Activated T-helper 2 cell treated with anti-CD3 and anti-CD28 coated beads, Interferon-gamma antibody, Interleukin-2, Interleukin-4, amounts not matched to agents 10 μg/mL and 5 μg/mL and 100 μg/mL, durations not matched to agents 14 hours and 24 hours and 36 hours (primary cell): ENCODE measurements around the gene CEP95. TPM values are rescaled to one million over a fixed set of nuclear protein-coding genes. Genes with fewer than 3 reads are reported as not detected.

Experiments
- DNase-seq: peaks from one replicate; pipeline ENCODE4 v3.0.0; 2021; ENCODE audit warnings: low spot score
- H3K27ac Mint-ChIP-seq: one replicate; pipeline ENCODE4 v1.8.0; 2021; ENCODE audit warnings: mixed read lengths
- H3K27me3 Mint-ChIP-seq: one replicate; pipeline ENCODE4 v1.8.0; 2021; ENCODE audit warnings: low read depth, mixed read lengths
- H3K36me3 Mint-ChIP-seq: one replicate; pipeline ENCODE4 v1.8.0; 2021; ENCODE audit warnings: low read depth, mixed read lengths
- H3K4me1 Mint-ChIP-seq: one replicate; pipeline ENCODE4 v1.8.0; 2021; ENCODE audit warnings: low read depth, mixed read lengths
- H3K4me3 Mint-ChIP-seq: one replicate; pipeline ENCODE4 v1.8.0; 2021; ENCODE audit warnings: low read depth, mild to moderate bottlenecking, moderate library complexity, mixed read lengths
- H3K9me3 Mint-ChIP-seq: one replicate; pipeline ENCODE4 v1.8.0; 2021; ENCODE audit warnings: mixed read lengths
- intact Hi-C: fragments of 100-400 bp; cut with micrococcal nuclease; formaldehyde crosslinking; loops from one replicate; pipeline ENCODE4 v1.15.1; 2023
- total RNA-seq: library from RNA; stranded (reverse); gene quantifications from 2 replicates; pipeline ENCODE4 v1.2.3, GENCODE V29; 2022

The CEP95 gene
- total RNA-seq, 1 donor from 2014 or later: 45.2 TPM

DNA sequence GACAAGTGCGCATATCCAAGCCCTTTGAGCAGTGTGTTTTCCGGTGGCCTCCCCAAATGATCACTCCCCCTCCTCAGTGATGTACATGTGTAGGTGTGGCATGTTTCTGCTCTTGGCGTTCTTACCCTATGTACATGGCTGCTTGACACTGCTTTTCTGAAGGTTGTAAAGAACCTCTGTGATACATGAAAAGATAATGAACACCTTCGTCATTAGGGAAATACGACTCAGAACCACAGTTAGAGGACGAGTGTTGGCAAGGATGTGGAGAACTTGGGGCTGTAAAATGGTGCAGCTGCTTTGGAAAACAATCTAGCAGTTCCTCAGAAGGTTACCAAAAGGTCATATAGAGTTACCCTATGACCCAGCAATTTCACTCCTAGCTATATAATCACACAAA lies 28.6 kb downstream of the CEP95 start:
- DNase-seq: no peak
- peaks cover 74% of the 10 kb centered on the region for H3K36me3 Mint-ChIP-seq
- H3K4me3 Mint-ChIP-seq: no peak overlapping the region
- H3K9me3 Mint-ChIP-seq: no peaks in the 10 kb centered on the region
- no peaks in the 10 kb centered on the region for H3K27me3 Mint-ChIP-seq
- H3K27ac Mint-ChIP-seq: no peak overlapping the region
- H3K4me1 Mint-ChIP-seq: peaks cover 9% of the 10 kb centered on the region
- intact Hi-C loops: no loop called here

DNA sequence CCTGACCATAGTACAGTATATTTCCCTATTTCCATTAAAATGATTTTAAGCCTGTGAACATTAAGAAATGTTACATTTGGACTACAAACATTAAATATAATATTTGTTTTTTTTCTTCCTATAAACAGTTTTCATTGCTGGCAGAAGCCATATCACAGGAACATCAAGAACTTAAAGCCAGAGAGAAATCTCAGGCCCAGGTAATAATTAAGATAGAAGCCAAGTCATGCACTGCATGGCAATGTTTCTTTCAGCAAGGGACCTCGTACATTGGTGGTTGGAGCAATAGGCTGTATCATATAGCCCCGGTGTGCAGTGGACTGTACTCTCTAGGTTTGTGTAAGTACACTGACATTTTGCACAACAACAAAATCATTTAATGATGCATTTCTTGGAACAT lies 30.1 kb downstream of the CEP95 start:
- no peak for DNase-seq
- H3K36me3 Mint-ChIP-seq: peaks cover 64% of the 10 kb centered on the region
- H3K4me1 Mint-ChIP-seq: peaks cover 7% of the 10 kb centered on the region
- no peak overlapping the region for H3K4me3 Mint-ChIP-seq
- H3K9me3 Mint-ChIP-seq: no peaks in the 10 kb centered on the region
- H3K27me3 Mint-ChIP-seq: no peaks in the 10 kb centered on the region
- no peak overlapping the region for H3K27ac Mint-ChIP-seq
- intact Hi-C loops: no loop called here

DNA sequence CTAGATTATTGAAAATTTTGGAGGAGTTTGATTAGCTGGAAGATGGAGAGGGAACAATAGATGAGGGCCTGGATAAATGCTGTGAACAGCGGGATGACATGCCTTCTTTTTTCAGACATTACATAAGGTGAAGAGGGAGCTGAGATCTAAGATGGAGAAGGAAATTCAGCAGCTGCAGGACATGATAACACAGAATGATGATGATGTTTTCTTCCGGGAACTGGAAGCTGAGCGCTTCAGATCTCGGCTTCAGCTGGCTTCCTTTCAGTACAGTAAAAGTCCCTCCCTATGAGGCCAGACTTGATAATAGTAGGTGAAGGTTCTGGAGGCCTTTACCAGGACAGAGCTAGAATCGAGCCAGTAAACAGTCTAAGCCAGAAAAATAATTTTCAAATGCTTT lies 30.7 kb downstream of the CEP95 start:
- intact Hi-C loops: no loop called here
- Mint-ChIP-seq H3K4me3 (no peak overlapping the region), H3K9me3 (no peaks in the 10 kb centered on the region), H3K27me3 (no peaks in the 10 kb centered on the region), H3K4me1 (peaks cover 7% of the 10 kb centered on the region), H3K36me3 (peaks cover 61% of the 10 kb centered on the region), H3K27ac (no peak overlapping the region)
- no peak for DNase-seq

DNA sequence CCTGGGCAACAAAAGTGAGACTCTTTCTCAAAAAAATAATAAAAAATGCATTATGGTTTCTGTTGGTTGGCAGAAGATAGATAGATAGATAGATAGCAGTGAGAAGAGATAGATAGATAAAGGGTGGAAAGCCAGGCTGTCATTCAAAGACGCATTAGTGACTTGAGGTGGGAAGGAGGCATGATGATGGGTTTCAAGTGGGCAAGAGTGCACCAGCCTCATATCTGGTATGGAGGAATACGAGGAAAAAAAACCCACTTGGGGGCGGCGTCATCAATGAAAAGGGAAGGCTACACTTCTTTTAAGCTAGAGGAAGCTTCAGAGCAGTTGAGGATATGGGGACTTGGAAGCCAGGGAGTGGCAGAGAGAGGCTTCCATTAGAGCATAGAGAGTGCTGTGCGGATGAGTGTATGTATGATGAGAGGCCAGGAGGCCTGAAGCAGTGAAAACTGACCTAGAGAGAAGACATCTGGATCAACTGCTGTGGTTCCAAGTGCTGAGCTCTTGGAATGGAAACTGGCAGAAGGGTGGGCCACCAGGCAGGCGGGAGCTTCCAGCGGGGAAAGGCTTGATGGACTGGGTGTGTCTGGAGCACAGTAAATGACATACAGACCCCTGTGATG lies 31.8 kb downstream of the CEP95 start:
- H3K9me3 Mint-ChIP-seq: no peaks in the 10 kb centered on the region
- H3K4me1 Mint-ChIP-seq: peaks cover 5% of the 10 kb centered on the region
- H3K27me3 Mint-ChIP-seq: no peaks in the 10 kb centered on the region
- H3K36me3 Mint-ChIP-seq: peaks cover 56% of the 10 kb centered on the region
- intact Hi-C loops: no loop called here
- H3K27ac Mint-ChIP-seq: no peak overlapping the region
- H3K4me3 Mint-ChIP-seq: no peak overlapping the region
- DNase-seq: no peak

DNA sequence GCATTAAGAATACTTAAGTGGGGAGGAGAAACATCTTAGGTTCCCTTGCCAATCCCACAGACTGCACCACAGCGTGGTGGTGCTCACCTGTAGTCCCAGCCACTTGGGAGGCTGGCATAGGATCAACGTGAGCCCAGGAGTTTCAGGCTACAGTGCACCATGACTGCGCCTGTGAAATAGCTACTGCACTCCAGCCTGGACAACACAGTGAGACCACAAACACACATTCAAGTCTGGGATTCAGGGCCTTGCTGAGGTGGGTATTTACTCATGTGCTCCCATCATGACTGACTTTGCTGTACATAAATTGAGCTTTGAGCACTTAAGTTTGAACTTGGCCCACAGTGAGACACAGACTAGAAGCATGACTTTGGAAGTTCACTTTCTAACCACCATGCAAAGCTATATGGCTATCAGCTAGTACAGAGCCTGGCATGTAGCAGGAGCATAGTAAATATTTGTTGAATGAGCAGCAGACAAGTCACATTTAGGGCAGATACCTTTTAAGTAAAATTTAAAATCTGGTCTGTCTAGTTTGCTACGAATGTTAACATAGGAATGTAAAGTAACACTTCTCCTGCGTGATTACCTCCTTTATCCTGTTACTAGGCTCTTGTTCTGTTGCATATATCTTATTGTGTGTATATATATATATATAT lies 33.5 kb downstream of the CEP95 start:
- H3K4me3 Mint-ChIP-seq: no peak overlapping the region
- H3K27ac Mint-ChIP-seq: no peak overlapping the region
- no peaks in the 10 kb centered on the region for H3K9me3 Mint-ChIP-seq

DNA sequence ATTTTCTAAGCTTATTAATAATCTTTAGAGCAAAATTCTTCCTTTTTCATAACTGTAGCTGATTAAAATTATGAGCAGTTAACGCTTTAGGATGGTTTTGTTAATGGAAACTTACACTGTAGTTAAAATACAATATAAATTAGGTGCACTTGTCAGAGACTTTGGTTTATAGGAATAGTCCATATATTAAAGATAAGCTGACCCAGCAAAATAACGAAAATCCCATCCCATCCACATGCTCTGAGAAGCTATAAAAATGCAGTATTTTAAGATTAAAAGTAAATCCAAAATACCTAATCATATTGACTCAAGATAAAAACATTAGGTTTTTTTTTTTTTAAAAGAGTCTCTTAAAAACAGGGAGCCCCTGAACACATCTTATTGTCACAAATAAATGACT lies 38.0 kb downstream of the CEP95 start:
- no peaks in the 10 kb centered on the region for H3K9me3 Mint-ChIP-seq
- peaks cover 39% of the 10 kb centered on the region for H3K36me3 Mint-ChIP-seq
- no peak overlapping the region for H3K27ac Mint-ChIP-seq
- no peaks in the 10 kb centered on the region for H3K4me1 Mint-ChIP-seq
- DNase-seq: no peak
- intact Hi-C loops: no loop called here
- H3K4me3 Mint-ChIP-seq: no peak overlapping the region
- no peaks in the 10 kb centered on the region for H3K27me3 Mint-ChIP-seq

More for the DNA sequence above, 33.5 kb downstream of the CEP95 start:
- H3K27me3 Mint-ChIP-seq: no peaks in the 10 kb centered on the region
- peaks cover 2% of the 10 kb centered on the region for H3K4me1 Mint-ChIP-seq
- DNase-seq: no peak
- intact Hi-C loops: no loop called here
- peaks cover 52% of the 10 kb centered on the region for H3K36me3 Mint-ChIP-seq

DNA sequence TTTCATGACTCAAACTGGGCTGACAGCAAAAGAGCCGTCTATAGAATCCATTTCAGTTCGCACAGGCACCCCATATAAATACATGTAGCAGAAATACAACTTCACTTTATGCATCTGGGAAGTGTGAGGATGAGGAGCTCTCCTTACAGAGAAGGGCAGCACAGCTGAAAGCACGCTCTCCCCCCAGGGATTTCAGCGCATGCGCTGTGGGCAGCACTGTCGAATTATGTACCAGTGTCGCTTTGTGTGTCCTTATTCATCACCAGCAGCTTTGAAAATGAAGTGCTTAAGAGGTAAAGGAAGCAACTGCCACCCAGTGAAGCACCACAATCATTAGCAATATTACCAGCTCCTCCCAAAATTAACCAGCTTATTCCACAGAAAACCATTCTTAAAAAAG lies 39.9 kb downstream of the CEP95 start:
- Mint-ChIP-seq H3K27me3 (no peaks in the 10 kb centered on the region), H3K4me3 (no peak overlapping the region), H3K9me3 (no peaks in the 10 kb centered on the region), H3K36me3 (peaks cover 41% of the 10 kb centered on the region), H3K4me1 (no peaks in the 10 kb centered on the region), H3K27ac (no peak overlapping the region)
- intact Hi-C loops: no loop called here
- no peak for DNase-seq

DNA sequence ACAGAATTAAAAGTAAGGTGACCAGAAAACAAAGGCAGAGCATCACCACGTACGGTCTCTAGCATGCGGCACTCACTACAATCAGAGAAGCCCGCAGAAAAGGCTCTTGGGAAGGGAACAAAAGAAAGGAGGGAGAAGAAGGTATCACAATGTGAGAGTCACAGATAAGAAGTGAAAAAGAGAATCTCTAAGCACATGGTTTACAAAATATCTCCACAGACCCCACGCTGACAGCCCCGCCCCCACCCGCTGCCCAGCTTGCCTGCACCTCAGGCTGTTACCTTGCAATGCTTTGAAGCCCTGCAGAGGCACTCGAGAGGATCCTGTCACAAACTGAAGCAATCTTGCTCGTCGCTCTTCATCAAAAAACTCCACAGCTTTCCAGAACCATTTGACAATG lies 40.5 kb downstream of the CEP95 start:
- Mint-ChIP-seq H3K4me1 (no peaks in the 10 kb centered on the region), H3K27me3 (no peaks in the 10 kb centered on the region), H3K4me3 (no peak overlapping the region), H3K36me3 (peaks cover 41% of the 10 kb centered on the region), H3K27ac (no peak overlapping the region), H3K9me3 (no peaks in the 10 kb centered on the region)
- intact Hi-C loops: no loop called here
- DNase-seq: no peak

DNA sequence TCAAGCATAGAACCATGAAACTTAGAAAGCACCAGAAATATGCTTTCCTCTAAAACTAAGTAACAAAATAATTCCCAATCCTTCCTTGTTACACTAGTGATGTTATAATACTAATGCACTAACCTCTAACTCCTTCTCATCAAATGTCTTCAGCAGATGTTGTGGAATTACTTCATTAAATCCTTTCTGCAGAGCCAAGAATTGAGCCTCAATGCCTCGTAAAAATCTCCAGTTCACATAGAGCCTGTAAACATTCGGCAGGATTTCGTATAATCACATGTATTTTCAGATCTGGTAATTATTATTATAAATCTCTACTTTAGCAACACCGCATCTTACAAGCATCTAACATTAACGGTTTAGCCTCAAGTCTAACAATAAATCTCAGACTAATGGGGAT lies 44.7 kb downstream of the CEP95 start:
- Mint-ChIP-seq H3K36me3 (peaks cover 50% of the 10 kb centered on the region), H3K27ac (no peak overlapping the region), H3K4me3 (no peak overlapping the region), H3K27me3 (no peaks in the 10 kb centered on the region), H3K4me1 (no peaks in the 10 kb centered on the region), H3K9me3 (no peaks in the 10 kb centered on the region)
- intact Hi-C loops: no loop called here
- no peak for DNase-seq

DNA sequence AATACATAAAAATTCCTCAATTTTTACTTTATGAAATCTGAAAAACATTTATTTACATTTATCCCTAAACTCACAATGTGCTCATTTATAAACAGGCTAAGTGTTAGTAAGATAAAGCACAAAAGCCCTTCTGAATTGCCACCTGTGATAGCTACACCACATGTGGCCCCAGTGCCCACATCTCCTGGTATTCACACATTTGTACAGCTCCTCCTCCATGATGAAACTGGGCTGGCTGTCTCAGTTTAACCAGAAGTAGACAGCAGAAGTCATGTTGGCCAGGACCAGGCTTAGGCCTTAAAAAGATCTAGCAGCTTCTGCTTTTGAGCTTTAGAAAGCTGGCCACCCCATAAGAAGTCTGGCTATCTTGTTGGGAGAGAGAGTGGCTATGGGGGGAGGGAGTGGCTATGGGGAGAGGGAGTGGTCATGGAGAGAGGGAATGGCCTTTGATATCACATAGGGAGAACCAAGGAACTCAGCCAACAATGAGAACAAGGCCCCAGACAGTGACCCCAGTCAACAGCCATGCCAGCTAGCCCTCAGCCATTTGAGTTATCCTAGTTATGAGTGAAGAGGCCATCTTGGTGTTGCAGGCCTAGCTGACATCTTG lies 47.4 kb downstream of the CEP95 start:
- DNase-seq: no peak
- Mint-ChIP-seq H3K9me3 (no peaks in the 10 kb centered on the region), H3K4me3 (no peak overlapping the region), H3K36me3 (peaks cover 45% of the 10 kb centered on the region), H3K27me3 (no peaks in the 10 kb centered on the region), H3K27ac (no peak overlapping the region), H3K4me1 (no peaks in the 10 kb centered on the region)
- intact Hi-C loops: no loop called here

DNA sequence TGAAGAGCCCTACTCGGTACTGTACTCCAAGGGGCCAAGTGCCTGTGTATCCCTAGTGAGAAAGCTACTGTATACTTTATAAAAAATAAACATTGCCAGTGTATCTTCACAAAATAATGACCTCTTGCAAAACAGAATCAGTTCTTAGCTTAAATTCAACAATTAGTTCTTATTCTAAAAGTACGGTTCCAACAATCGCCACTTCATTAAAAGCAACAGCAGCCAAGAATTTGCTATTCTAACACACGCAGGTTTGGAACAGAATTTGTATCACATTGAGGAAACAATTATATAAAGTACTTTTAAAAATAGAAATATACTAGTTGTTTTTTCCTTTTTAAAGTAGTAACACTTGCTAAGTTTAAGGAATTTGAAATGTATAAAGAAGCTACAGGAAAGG lies 48.5 kb downstream of the CEP95 start:
- DNase-seq: no peak
- peaks cover 40% of the 10 kb centered on the region for H3K36me3 Mint-ChIP-seq
- intact Hi-C loops: no loop called here
- H3K27ac Mint-ChIP-seq: no peak overlapping the region
- H3K27me3 Mint-ChIP-seq: no peaks in the 10 kb centered on the region
- H3K9me3 Mint-ChIP-seq: no peaks in the 10 kb centered on the region
- no peak overlapping the region for H3K4me3 Mint-ChIP-seq
- H3K4me1 Mint-ChIP-seq: no peaks in the 10 kb centered on the region

DNA sequence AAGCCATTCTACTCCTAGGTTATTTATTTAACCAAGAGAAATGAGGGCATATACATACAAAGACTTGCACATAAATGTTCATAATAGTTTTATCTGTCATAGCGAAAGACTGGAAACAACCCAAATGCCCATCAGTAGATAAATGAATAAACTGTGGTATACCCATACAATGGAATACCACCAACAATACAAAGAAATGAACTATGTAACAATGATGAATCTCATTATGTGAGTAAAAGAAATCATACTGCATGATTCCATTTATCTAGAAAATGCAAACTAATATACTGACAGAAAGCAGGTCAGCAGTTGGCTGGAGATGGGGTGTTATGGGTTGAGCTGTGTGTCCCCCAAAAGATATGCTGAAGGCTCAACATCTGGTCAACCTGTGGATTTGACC lies 57.3 kb downstream of the CEP95 start:
- DNase-seq: no peak
- Mint-ChIP-seq H3K27ac (no peak overlapping the region), H3K36me3 (peaks cover 42% of the 10 kb centered on the region), H3K9me3 (no peaks in the 10 kb centered on the region), H3K27me3 (no peaks in the 10 kb centered on the region), H3K4me3 (no peak overlapping the region), H3K4me1 (peaks cover 6% of the 10 kb centered on the region)
- intact Hi-C loops: no loop called here

DNA sequence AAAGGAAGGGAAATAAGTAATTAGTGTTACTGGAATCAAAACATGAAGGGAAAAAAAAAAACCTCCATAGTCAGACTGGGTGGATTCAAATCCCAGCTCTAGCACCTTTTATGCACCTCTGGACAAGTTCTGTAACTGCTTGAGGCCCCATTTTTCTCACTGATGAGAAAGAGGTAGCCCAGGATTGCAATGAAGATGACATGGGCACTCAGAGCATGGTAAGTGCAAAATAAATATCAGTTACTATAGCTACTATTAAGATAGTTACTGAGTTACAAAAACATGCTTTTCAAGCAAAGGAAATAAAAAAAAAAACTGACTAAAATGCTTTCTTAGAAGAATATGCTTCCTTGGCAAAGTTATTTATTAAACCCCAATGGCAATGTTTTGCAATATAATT lies 58.8 kb downstream of the CEP95 start:
- Mint-ChIP-seq H3K4me3 (no peak overlapping the region), H3K36me3 (peaks cover 42% of the 10 kb centered on the region), H3K27me3 (no peaks in the 10 kb centered on the region), H3K4me1 (peaks cover 6% of the 10 kb centered on the region), H3K9me3 (no peaks in the 10 kb centered on the region), H3K27ac (no peak overlapping the region)
- DNase-seq: no peak
- intact Hi-C loops: no loop called here
